Measurements from ENCODE around the gene PDX1. TPM values are rescaled to one million over a fixed set of nuclear protein-coding genes. Genes with fewer than 3 reads are reported as not detected.
A peak's percentile ranks its signal among the peaks of the same experiment; 100 is the strongest.

PDX1 gene
- not detected in 2 replicates for total RNA-seq (2014; rRNA removed; shearing (Covaris generic); ENCODE audit: low replicate concordance)

DNA sequence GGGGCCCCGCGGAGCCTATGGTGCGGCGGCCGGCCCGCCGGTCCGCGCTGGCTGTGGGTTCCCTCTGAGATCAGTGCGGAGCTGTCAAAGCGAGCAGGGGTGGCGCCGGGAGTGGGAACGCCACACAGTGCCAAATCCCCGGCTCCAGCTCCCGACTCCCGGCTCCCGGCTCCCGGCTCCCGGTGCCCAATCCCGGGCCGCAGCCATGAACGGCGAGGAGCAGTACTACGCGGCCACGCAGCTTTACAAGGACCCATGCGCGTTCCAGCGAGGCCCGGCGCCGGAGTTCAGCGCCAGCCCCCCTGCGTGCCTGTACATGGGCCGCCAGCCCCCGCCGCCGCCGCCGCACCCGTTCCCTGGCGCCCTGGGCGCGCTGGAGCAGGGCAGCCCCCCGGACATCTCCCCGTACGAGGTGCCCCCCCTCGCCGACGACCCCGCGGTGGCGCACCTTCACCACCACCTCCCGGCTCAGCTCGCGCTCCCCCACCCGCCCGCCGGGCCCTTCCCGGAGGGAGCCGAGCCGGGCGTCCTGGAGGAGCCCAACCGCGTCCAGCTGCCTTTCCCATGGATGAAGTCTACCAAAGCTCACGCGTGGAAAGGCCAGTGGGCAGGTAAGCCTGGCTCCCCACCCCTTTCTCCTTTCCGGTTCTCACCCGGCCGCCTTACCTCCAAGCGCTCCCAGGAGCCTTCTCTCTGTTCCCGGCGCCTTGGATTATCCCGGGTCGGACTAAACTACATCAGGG, at the start of gene PDX1:
Gene PDX1 (plus strand): TSS at position 67 of the 743 bp plus-strand sequence. CDS start 139 bp downstream, at position 206.
- peak; percentile 75 for DNase-seq

DNA sequence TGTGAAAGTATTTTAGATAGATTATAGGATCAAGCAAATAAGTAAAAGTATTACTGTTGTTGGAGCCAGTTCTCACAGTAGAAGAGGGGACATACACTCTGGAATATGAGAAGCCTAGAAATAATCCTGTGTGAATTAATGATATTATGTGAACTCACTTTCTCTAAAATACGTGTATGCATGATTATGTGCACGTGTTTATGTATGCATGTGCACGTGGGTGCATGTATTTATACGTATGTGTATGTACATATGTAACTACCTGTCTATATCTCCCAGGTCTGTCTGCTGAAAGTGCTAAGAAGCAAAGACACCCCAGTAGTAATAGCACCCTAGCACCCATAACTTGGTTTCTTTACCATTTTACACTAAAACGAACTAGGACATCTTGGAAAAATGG, 41.5 kb upstream of the PDX1 start:
- H3K4me3 ChIP-seq = no peak overlapping the region
- peaks cover 2% of the 10 kb centered on the region; the same call in 1 of the 2 replicates for H3K9me3 ChIP-seq
- DNase-seq = no peak
- H3K27me3 ChIP-seq = peaks cover 32% of the 10 kb centered on the region
- no peaks in the 10 kb centered on the region for H3K36me3 ChIP-seq

More for the DNA sequence above, at the start of gene PDX1:
- Histone ChIP-seq H3K36me3 (no peaks in the 10 kb centered on the region), H3K27me3 (0 out of 2 replicates have a peak, but pooled peaks cover 2% of the 10 kb centered on the region), H3K9me3 (no peaks in the 10 kb centered on the region), H3K4me3 (peak within 1 kb of the TSS; percentile 50)

DNA sequence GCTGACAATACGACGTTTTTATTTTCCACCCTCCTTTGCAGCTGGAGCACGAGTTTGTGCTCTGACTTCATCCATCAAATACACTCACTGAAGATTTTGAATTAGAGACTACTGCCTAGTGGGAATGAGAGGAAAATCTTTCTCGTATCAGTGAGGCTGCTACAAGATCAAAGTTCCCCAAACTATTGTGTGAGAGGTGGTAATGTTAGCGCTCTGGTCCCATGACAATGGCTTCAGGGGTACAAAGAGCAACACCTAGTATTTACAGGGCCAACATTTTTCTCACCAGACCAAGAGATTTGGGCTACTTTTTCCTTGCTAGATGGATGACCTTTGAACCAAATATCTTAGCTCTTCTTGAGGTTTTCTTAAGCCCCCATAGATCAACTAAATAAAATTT, 30.3 kb upstream of the PDX1 start:
- DNase-seq = no peak
- peaks cover 12% of the 10 kb centered on the region for H3K9me3 ChIP-seq
- no peaks in the 10 kb centered on the region for H3K36me3 ChIP-seq
- peaks cover 43% of the 10 kb centered on the region for H3K27me3 ChIP-seq
- no peak overlapping the region for H3K4me3 ChIP-seq

DNA sequence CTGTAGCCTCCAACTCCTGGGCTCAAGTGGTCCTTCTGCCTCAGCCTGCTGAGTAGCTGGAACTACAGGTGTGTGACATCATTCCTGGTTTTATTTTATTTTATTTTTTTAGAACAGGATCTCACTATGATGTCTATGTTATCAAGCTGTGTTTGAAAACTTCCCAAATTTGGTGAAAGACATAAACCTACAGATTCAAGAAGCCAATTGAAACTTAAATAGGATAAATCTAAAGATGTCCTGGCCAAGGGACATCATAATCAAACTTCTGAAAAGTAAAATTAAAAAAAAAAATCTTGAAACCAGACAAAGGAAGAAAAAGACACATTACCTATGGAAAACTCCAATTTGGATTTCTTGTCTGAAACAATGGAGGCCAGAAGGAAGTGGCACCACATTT, 23.1 kb upstream of the PDX1 start:
- H3K9me3 ChIP-seq = peaks cover 10% of the 10 kb centered on the region
- no peak for DNase-seq
- H3K36me3 ChIP-seq = no peaks in the 10 kb centered on the region
- H3K4me3 ChIP-seq = no peak overlapping the region
- peaks cover 8% of the 10 kb centered on the region; the same call in 1 of the 2 replicates for H3K27me3 ChIP-seq

DNA sequence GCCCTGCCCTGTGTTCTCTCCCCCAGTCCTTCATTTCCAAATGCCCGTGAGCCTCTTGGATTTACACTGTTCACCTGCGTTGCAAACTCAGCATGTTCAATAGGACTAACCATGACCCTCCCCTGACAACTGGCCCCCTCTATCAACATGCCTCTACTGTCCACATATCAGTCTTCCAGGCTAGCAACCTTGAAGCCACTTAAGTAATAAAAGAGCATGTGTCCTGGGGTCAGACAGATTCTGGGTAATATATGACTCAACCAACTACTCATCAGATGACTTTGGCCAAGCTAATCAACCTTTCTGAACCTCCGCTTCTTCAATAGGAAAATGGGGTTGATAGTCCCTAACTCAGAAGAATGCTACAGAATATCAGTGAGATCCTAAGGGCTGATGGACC, 15.1 kb upstream of the PDX1 start:
- DNase-seq = no peak
- H3K36me3 ChIP-seq = no peaks in the 10 kb centered on the region
- no peaks in the 10 kb centered on the region for H3K9me3 ChIP-seq
- H3K4me3 ChIP-seq = no peak overlapping the region
- H3K27me3 ChIP-seq = peaks cover 13% of the 10 kb centered on the region

DNA sequence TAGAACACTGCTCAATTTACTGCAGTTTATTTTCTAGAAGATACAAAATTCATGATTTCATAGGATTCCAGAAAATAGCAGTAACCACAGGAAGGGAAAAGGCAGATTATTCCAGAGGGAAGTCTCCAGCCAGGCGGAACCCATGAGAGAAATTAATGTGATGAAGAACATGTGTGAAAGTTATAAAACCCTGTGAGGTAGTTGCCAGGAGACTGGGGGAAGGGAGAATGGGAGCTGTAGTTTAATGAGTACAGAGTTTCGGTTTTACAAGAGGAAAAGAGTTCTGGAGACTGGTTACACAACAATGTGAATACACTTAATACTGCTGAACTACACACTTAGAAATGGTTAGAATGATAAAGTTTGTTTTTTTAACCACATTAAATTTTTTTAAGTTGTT, 14.2 kb upstream of the PDX1 start:
- no peaks in the 10 kb centered on the region for H3K9me3 ChIP-seq
- H3K36me3 ChIP-seq = no peaks in the 10 kb centered on the region
- H3K4me3 ChIP-seq = no peak overlapping the region
- DNase-seq = no peak
- peaks cover 13% of the 10 kb centered on the region for H3K27me3 ChIP-seq

DNA sequence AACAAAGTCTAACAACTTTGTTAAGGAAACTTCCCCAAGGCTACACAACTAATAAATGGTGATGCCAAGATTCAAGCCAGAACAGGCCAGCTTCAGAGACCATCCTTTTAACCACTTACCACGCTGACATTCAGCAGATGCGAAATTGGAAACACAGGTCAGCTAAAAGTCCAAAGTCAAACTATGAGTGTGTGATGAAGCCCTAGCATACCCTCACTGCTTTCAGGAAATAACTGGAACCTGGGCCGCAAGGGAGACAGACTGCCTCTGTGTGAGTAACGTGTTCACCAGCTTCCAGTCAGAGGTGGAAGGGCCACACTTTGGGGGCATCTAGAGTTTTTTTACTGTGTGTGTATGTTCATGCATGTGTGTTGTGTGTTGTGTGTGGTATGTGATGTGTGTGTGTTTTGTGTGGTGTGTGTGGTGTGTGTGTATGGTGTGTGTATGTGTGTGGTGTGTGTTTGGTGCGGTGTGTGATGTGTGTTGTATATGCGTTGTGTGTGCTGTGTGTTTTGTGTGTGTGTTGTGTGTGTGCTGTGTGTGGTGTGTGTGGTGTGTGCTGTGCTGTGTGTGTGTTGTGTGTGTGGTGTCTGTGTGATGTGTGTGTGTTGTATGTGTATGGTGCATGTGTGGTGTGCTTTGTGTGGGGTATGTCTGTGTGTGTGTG, 12.5 kb upstream of the PDX1 start:
- Histone ChIP-seq H3K36me3 (no peaks in the 10 kb centered on the region), H3K9me3 (no peaks in the 10 kb centered on the region), H3K4me3 (no peak overlapping the region), H3K27me3 (peaks cover 13% of the 10 kb centered on the region)
- no peak for DNase-seq

DNA sequence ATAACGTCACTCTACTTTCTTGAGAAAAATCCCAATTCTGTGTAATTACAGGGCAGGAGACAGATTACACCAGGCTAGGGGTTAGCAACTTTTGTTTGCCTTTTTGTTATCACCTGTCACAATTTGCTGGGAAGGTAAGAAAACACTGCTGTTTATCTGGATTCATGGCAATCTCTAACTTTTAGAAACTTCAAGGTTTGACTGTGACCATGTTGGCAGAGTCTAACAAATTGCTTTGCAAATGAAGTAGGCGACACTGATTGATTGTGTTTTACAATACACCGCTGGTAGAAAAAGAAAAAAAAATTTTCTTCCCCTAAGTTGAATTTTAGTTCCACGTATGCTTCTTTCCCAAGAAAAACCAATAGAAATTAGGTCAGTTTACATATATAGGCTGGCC, 10.4 kb upstream of the PDX1 start:
- Histone ChIP-seq H3K9me3 (no peaks in the 10 kb centered on the region), H3K27me3 (peaks cover 13% of the 10 kb centered on the region), H3K36me3 (no peaks in the 10 kb centered on the region), H3K4me3 (no peak overlapping the region)
- DNase-seq = no peak

DNA sequence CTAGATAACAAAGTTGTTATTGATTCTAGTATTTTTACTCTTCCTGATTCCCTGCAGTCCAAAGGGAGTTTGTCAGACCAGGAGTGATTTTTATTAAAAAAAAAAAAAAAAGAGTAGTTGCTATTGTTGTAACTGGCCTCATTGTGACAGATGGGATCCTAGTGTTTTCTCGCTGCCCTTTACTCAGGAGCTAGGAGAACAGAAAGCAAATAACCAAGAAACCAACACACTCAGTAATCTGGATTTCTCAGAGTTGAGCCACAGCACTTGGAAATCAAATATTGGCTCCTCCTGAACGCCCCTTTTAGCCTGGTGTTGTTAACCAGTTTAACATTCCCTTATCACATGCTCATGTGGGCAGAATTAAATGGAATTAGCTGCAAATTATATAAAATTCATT, 8.3 kb upstream of the PDX1 start:
- H3K36me3 ChIP-seq = no peaks in the 10 kb centered on the region

DNA sequence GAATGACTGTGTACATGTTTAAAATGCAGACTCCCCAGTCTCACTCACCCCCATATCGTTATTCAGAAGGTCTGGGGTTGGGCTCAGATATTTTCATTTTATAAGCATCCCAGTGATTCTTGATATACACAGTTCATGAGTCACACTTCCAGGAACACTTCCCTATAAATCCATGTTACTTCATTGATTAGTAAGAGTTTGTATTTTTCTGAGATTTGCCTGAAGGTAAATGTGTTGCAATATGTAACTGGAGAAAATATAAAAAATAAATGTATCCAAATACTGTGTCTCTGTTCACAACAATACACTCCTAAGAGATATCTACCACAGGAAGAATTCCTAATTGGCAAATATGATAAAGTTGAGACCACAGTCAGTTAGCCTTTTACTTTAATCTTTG, 6.6 kb upstream of the PDX1 start:
- Histone ChIP-seq H3K27me3 (peaks cover 9% of the 10 kb centered on the region), H3K9me3 (no peaks in the 10 kb centered on the region), H3K4me3 (no peak overlapping the region), H3K36me3 (no peaks in the 10 kb centered on the region)
- DNase-seq = no peak

More for the DNA sequence above, 8.3 kb upstream of the PDX1 start:
- no peak for DNase-seq
- Histone ChIP-seq H3K4me3 (no peak overlapping the region), H3K9me3 (no peaks in the 10 kb centered on the region), H3K27me3 (peaks cover 13% of the 10 kb centered on the region)

DNA sequence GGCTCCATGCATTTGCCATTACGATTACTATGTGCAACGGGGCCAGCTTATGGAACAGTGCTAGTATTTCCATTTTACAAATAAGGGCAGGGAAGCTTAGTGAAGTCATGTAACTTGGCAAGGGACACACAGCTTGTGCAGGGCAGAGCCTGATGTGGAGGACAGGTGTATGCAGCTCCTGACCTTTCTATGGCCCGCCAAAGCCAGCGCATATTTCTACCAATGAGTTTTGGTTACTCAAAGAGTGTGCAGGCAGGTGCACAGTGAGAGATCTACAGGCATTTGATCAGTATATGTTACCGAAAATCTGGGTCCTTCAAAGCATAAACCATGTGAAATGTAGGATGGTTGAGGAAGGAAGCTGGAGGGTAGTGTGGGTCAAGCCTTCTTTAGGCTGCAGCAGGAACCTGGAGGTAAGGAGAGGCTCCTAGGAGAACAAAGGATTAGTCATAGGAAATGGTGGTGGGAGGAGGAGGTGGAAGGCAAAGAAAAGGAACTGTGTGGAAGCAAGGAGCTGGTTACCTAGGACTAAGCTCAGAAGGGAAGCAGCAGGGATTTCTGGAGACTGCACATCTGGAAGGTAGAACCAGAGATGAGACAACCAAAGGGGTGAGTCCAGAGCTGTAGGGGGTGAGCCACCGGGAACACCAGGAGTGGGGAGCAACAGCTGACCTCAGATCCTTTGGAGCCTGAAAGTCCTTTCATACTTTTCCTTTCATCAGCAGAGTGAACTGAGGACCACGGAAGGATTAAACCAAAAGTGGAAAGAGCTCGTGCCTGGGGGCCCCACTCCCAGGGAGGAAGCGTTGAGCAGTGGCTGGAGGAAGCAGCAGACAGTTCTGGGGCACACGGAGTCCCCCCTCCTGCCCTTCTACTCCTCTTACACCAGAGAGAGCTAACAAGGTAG, 4.2 kb upstream of the PDX1 start:
- Histone ChIP-seq H3K9me3 (no peaks in the 10 kb centered on the region), H3K27me3 (no peaks in the 10 kb centered on the region), H3K36me3 (no peaks in the 10 kb centered on the region), H3K4me3 (no peak overlapping the region)
- no peak for DNase-seq

DNA sequence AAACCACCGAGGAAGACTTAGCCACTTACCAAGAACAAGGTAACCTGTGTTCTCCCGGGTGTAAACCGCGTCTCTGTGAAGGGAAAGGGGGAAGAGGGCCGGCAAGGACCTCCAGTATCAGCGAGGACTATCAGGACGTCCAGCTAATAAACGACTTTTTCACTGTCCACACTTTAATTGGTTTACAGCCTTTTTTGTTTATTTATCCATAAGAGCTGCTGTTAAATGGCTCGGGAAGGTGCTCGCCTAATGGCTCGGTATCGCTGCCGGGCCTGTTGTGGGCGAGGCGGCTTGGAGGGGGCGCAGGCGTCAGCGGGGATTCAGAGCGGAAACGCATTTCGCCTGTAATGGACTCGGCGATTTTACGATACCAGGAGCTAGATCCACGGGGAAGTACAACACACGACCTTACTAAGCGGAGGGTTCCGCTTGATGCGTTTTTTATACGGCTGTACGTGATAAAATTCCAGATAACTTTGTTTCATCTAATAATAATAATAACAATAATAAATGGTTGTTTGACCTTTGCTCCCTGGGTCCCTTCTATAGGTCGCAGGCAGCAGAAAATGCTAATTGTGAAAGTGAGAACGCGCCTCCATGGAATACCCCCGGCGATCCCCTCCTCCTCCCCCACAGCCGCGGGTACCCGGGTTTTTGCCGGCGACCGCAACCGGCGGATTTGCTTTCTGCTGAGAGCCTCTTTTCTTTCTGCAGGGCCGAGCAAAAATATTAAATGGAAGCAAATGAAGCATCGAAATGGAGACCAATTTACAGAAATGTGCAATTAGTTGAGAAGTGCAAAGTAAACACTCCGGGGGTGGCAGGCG, 2.5 kb upstream of the PDX1 start:
- Histone ChIP-seq H3K9me3 (no peaks in the 10 kb centered on the region), H3K27me3 (0 out of 2 replicates have a peak, but pooled peaks cover 2% of the 10 kb centered on the region)
- DNase-seq = no peak

DNA sequence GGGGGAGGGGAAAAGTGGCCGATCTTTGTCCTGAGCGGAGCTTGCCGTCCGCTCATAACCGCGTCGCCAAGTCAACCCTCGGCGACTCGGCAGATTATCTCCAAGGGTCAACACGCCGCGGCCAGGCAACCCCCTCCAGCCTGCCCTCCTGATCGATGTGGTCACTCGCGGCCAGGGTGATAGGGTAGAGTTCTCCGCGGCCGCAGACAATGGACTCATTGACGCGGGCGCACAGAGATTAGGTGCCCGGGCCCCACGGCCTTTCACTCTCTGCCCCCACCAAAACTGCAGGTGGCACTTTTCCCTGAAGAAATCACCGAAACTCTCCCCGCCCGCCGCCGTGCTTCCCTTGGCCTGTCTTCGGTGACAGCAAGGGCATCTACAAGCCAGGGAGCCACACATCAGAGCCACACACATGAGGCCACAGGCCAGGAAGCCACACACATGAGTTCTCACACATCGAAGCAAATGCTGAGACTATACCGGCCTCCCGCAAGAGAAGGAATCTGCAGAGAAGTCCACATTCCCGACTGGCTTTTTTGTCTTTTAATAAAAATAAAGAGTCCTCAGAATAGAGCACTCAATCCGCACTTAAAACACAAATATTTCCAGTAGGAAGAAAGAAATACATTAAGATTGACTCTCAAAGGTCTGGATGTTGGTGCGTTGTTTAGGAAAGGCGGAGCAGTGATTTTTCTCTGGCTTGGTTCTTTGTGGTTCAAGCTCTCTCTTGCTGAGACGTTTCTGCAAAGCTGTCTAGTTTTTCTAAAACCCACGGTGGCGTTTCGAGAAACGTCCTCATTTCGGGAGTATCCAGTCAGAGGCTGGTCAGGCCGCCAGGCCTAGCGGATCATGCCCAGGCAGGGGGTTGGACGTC, 1.5 kb upstream of the PDX1 start:
- H3K27me3 ChIP-seq = 0 out of 2 replicates have a peak, but pooled peaks cover 2% of the 10 kb centered on the region
- no peaks in the 10 kb centered on the region for H3K9me3 ChIP-seq
- DNase-seq = no peak

More for the DNA sequence above, 2.5 kb upstream of the PDX1 start:
- H3K36me3 ChIP-seq = no peaks in the 10 kb centered on the region
- H3K4me3 ChIP-seq = no peak overlapping the region

DNA sequence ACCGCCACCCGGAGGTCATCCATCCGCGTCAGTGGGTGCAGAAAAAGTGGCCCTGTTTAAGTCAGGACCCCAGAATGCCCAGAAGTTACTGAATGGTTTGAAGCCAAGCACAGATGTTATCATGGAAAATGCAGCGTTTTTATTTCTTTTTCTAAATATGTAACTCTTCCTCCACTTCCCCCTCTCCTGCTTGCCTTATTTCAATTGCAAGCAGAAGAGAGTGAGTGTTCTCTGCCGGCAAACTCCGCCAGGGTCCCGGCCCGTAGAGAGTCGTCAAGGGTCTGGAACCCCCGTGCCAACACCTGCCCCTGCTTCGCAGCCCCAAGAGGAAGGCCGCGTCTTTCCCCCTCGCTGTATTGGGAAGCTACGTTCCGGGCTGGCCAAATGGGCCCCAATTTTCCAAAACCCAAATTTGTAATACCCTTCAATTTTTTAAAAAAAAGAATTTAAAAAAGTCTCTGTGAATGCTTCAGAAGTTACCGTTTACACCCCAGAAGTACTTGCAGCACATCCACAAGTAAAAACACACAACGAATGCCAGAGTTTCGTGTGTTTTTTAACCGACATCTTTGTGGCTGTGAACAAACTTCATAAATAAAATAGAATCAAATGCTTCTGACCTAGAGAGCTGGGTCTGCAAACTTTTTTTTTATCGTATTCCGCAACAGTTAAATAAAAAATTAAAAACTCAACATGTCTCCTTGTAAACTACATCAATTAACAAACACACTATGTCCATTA, 712 bp upstream of the PDX1 start:
- peak overlapping the region; percentile 50 for H3K4me3 ChIP-seq
- no peaks in the 10 kb centered on the region for H3K36me3 ChIP-seq
- H3K9me3 ChIP-seq = no peaks in the 10 kb centered on the region
- 0 out of 2 replicates have a peak, but pooled peaks cover 2% of the 10 kb centered on the region for H3K27me3 ChIP-seq
- DNase-seq = no peak

More for the DNA sequence above, 1.5 kb upstream of the PDX1 start:
- Histone ChIP-seq H3K4me3 (no peak overlapping the region), H3K36me3 (no peaks in the 10 kb centered on the region)

DNA sequence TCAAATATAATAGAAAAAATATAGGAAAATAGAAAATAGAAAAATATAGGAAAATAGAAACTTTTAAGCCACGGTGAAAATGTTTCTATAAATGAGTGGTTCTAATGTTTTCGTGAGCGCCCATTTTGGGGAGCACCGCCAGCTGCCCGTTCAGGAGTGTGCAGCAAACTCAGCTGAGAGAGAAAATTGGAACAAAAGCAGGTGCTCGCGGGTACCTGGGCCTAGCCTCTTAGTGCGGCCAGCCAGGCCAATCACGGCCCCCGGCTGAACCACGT, 204 bp upstream of the PDX1 start:
- no peak for DNase-seq
- peak overlapping the region; percentile 50 for H3K4me3 ChIP-seq
- H3K36me3 ChIP-seq = no peaks in the 10 kb centered on the region
- H3K27me3 ChIP-seq = 0 out of 2 replicates have a peak, but pooled peaks cover 2% of the 10 kb centered on the region
- H3K9me3 ChIP-seq = no peaks in the 10 kb centered on the region

All from MG63 (cell line).